RPMI8226 (cell line): ENCODE measurements around the gene ZCCHC24.
"Not testable (repeated sequence)": the region's sequence is repeated elsewhere in the genome, so short reads cannot be mapped to it uniquely, and the experiment has no call there.

Experiments used
- DNase-seq: peaks from one replicate; pipeline ENCODE4 v3.0.0-alpha.2; 2015

The ZCCHC24 gene

GRCh38 chr10:79471776-79472175, 26.4 kb upstream of the ZCCHC24 start:
- DNase-seq, result no peak

GRCh38 chr10:79470096-79470495, 24.7 kb upstream of the ZCCHC24 start:
- no peak for DNase-seq

GRCh38 chr10:79468841-79469585, 23.6 kb upstream of the ZCCHC24 start:
- DNase-seq, result no peak

- no peak for DNase-seq
These were observed 22.7 kb upstream of the ZCCHC24 start for GRCh38 chr10:79468015-79468560.

- DNase-seq, result no peak
These were observed 19.9 kb upstream of the ZCCHC24 start for GRCh38 chr10:79465341-79465740.

- DNase-seq, result no peak
These were observed 18.4 kb upstream of the ZCCHC24 start for GRCh38 chr10:79463578-79464496.

GRCh38 chr10:79460687-79461086, 15.3 kb upstream of the ZCCHC24 start:
- DNase-seq, result no peak

- DNase-seq, result no peak
These were observed 13.8 kb upstream of the ZCCHC24 start for GRCh38 chr10:79459243-79459642.

GRCh38 chr10:79458483-79458882, 13.1 kb upstream of the ZCCHC24 start:
- DNase-seq, result no peak

GRCh38 chr10:79457256-79457785, 11.9 kb upstream of the ZCCHC24 start:
- no peak for DNase-seq

GRCh38 chr10:79454259-79454658, 8.8 kb upstream of the ZCCHC24 start:
- DNase-seq, result no peak

- no peak for DNase-seq
These were observed 8.0 kb upstream of the ZCCHC24 start for GRCh38 chr10:79453392-79453791.

- DNase-seq, result no peak
These were observed 6.8 kb upstream of the ZCCHC24 start for GRCh38 chr10:79452174-79452611.

- DNase-seq, result no peak
These were observed 5.7 kb upstream of the ZCCHC24 start for GRCh38 chr10:79451046-79451699.

- no peak for DNase-seq
These were observed 4.0 kb upstream of the ZCCHC24 start for GRCh38 chr10:79449181-79450146.

GRCh38 chr10:79448732-79449049, 3.3 kb upstream of the ZCCHC24 start:
- DNase-seq, result no peak

GRCh38 chr10:79447911-79448731, 2.7 kb upstream of the ZCCHC24 start:
- no peak for DNase-seq

- not testable (repeated sequence) for DNase-seq
These were observed 1.8 kb upstream of the ZCCHC24 start for GRCh38 chr10:79447249-79447648.

- DNase-seq, result no peak
These were observed 1.3 kb upstream of the ZCCHC24 start for GRCh38 chr10:79446758-79447084.

GRCh38 chr10:79445977-79446757, 743 bp upstream of the ZCCHC24 start:
- DNase-seq, result no peak
